Heart right ventricle (tissue), 16 donors: Measurements from ENCODE around the gene ZNF485. TPM values are rescaled to one million over a fixed set of nuclear protein-coding genes. Genes with fewer than 3 reads are reported as not detected.

Source experiments
- ATAC-seq, 8 donors: fragments of 200-7000 bp; cut with Tn5 transposase; one replicate each; pipeline ENCODE4 v1.9.1; 2020; ENCODE audit warnings: mild to moderate bottlenecking in 8 of 8, moderate library complexity in 8 of 8, moderate number of reproducible peaks in 1 of 8
- DNase-seq, 2 donors: peaks; one replicate each; pipeline ENCODE4 v3.0.0-alpha.2; 2020
- H3K27ac ChIP-seq, 10 donors: fragments of 200-600 bp; sonication (generic) in 2 of 10; one replicate each; pipeline versions ENCODE4 v1.5.0 to v1.8.0; 2020 to 2022; ENCODE audit warnings: mild to moderate bottlenecking in 3 of 10
- H3K27me3 ChIP-seq, 7 donors: fragments of 200-600 bp; one replicate each; pipeline ENCODE4 v1.8.0; 2021 to 2022; ENCODE audit warnings: mild to moderate bottlenecking in 2 of 7
- H3K36me3 ChIP-seq, 9 donors: fragments of 200-600 bp; sonication (generic) in 1 of 9; one replicate each; pipeline versions ENCODE4 v1.5.0 to v1.8.0; 2020 to 2022; ENCODE audit warnings: mild to moderate bottlenecking in 2 of 9
- H3K4me1 ChIP-seq, 9 donors: fragments of 200-600 bp; sonication (generic) in 1 of 9; one replicate each; pipeline versions ENCODE4 v1.5.0 to v1.8.0; 2020 to 2022; ENCODE audit warnings: mild to moderate bottlenecking in 4 of 9
- H3K4me3 ChIP-seq, 10 donors: fragments of 200-600 bp; sonication (generic) in 2 of 10; one replicate each; pipeline versions ENCODE4 v1.5.0 to v1.8.0; 2020 to 2022; ENCODE audit warnings: mild to moderate bottlenecking in 7 of 10, moderate library complexity in 2 of 10
- H3K9me3 ChIP-seq, 11 donors: fragments of 200-600 bp in 10 of 11; sonication (generic) in 2 of 11; one replicate each; pipeline versions ENCODE4 v1.5.0 to v1.8.0; 2013 to 2022; ENCODE audit warnings: mild to moderate bottlenecking in 2 of 11, control low read depth in 1 of 11, moderate library complexity in 1 of 11
- WGBS, 2 donors: extraction: QIAGEN DNeasy Blood & Tissue Kit; methylation state at CpG; one replicate each; pipeline ENCODE4 v1.1.7; 2013; ENCODE audit warnings: inconsistent platforms in 1 of 2; 5-methylcytosine and 5-hydroxymethylcytosine counted together
- intact Hi-C, 10 donors: fragments of 100-400 bp; cut with DNase I; formaldehyde crosslinking; loops; one replicate each; pipeline versions ENCODE4 v1.11.1 to v1.14.2; 2022
- polyA plus RNA-seq, 2 donors: library from polyadenylated mRNA; stranded (reverse); fragments of 200-250 nt; gene quantifications; one replicate each; pipeline ENCODE4 v1.2.3, GENCODE V29; 2013
- total RNA-seq, 10 donors: library from RNA; stranded (reverse); fragmentation: NEBNext Ultra II Directional in 3 of 10; extraction: Animal tissue kit (Norgen Biotek cat#: 25700) in 3 of 10; gene quantifications; one replicate each; pipeline versions ENCODE4 v1.2.1 to v1.2.4, GENCODE V29; 2021 to 2023
- TF ChIP-seq, protein P1 (sequence below), 9 donors: fragments of 200-600 bp; sonication (generic) in 2 of 9; IDR thresholded peaks; one replicate each; pipeline versions ENCODE4 v1.5.0 to v1.8.0; 2021 to 2022; ENCODE audit warnings: antibody characterized with exemption in 9 of 9, mild to moderate bottlenecking in 5 of 9, moderate library complexity in 1 of 9
- donor health status: Arrhythmogenic right ventricular cardiomyopathy.
- donor health status: ischemic (EF 13 %, LVEDD 7.1; RV severe dilation, severe dysfunction).
- donor health status: healthy with polysubstance abuse.
- donor health status: DM: no; HTN: yes; CAD: no.
- donor health status: DM: no; HTN: no; CAD: no.
- donor health status: ischemic (EF 25% LVEDD 6.9; RV normal size, moderate dysfunction).
- donor health status: ischemic (EF 25% LVEDD 5.7; RV mildly dilated, moderate dysfunction).
- donor health status: healthy.
- donor health status: DM: yes; HTN: yes; CAD: no.
- donor health status: Ischemic cardiomyopathy.
- donor health status: ischemic (EF 35%, LVEDD 5.7; RV mildly dilated, moderate dysfunction).
- donor health status: nonischemic (EF 11% LVEDD 7.7; RV severe dilation, severe dysfunction).
- donor health status: DM: yes; HTN: yes; CAD: no.
- donor health status: PGD.
- donor health status: ischemic (EF 29% LVEDD 5.4; RV normal size, mild dysfunction).
- donor health status: nonischemic (EF 23%, LVEDD 6.1; RV moderate dilation, normal function).

ZNF485 gene
- total and polyA plus RNA-seq, 12 donors = 0.81 to 2.3 (median 1.5) TPM

DNA sequence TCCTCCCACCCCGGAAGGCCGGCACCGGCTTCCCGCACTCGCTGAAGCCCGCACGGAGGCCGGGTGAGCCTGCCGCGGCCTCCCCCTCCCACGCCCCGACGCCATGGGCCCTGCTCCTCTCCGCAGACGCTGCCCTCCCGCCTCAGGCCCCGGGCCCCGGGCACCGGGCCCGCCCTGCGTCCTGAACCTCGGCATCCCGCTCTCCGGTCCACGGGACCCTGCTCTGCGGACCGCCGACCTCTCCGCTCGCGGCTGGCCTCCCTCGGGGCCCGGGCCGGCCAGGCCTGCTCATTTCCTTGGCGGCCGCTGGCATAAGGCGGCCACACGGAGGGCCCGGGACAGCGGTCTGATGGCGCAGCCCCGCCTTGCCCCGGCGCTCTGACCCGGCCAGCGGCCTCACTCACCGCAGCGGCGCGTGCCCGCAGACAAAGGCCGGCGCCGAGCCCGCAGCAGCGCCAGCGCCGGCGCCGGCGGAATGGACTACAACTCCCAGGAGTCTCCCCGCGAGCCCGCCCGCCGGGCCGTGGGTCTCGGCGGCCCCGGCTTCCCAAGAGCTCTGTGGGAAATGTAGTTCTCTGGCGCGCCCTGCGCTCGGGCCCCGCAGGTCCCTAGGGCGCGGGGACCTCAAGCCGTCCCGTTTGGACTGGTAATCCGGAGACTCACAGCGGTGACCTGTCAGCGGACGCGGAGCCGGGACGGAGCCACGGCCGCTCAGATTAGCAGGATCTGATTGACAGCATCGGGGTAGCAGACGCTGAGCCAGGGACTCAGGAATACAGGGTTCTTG is 42.4 kb downstream of the ZNF485 start, which contains the start of gene ZNF32:
ZNF32 (minus strand) TSS at position 484 of the 787 bp plus-strand sequence. CDS start 2,748 bp downstream, outside the sequence.
- ATAC-seq = peak; percentile 96 to 99 (median 98)
- DNase-seq = peak; percentile 87 to 89
- TF ChIP-seq, protein P1, sequence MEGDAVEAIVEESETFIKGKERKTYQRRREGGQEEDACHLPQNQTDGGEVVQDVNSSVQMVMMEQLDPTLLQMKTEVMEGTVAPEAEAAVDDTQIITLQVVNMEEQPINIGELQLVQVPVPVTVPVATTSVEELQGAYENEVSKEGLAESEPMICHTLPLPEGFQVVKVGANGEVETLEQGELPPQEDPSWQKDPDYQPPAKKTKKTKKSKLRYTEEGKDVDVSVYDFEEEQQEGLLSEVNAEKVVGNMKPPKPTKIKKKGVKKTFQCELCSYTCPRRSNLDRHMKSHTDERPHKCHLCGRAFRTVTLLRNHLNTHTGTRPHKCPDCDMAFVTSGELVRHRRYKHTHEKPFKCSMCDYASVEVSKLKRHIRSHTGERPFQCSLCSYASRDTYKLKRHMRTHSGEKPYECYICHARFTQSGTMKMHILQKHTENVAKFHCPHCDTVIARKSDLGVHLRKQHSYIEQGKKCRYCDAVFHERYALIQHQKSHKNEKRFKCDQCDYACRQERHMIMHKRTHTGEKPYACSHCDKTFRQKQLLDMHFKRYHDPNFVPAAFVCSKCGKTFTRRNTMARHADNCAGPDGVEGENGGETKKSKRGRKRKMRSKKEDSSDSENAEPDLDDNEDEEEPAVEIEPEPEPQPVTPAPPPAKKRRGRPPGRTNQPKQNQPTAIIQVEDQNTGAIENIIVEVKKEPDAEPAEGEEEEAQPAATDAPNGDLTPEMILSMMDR (IDR thresholded peaks at IDR 0.05) = peak in 1 of 9 donors; percentile 14
- intact Hi-C loops = loop anchor here in 1 of 10 donors (2.0 kb wide), 1 partner anchor 74 kb away; the partner anchor contains the start of gene ZNF239
- WGBS, 2 donors = 0 to 1% methylated on average over 83 to 90 of the region's 90 CpGs
- Histone ChIP-seq H3K27me3 (peaks cover 0 to 3% (median 0%) of the 10 kb centered on the region in 7 donors), H3K27ac (peak within 1 kb of the TSS; percentile 72 to 96 (median 90)), H3K36me3 (peaks cover 12 to 39% (median 26%) of the 10 kb centered on the region in 9 donors), H3K4me3 (peak within 1 kb of the TSS; percentile 53 to 98 (median 90)), H3K4me1 (peaks cover 0 to 18% (median 9%) of the 10 kb centered on the region in 9 donors), H3K9me3 (peaks cover 0 to 42% (median 24%) of the 10 kb centered on the region in 11 donors)

DNA sequence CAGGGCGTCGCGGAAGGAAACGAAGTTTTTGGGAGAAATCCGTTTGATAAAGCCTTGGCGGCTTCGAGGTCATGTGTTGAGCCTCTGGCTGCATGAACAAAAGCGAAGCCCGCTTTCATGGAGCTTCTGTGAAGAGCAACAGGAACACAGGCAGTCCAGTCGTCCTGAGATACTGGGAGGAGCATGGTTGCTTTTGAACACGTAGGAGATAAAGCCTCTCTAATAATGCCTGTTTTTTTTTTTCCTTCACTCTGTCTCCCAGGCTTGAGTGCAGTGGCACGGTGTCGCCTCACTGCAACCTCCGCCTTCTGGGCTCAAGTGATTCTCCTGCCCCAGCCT is 42.9 kb downstream of the ZNF485 start:
- 19 to 22% methylated on average over 14 of the region's 14 CpGs for whole genome bisulfite sequencing, 2 donors
- ATAC-seq (peak in 6 of 8 donors; percentile 2 to 68 (median 46)), DNase-seq (no peak)
- Histone ChIP-seq H3K27me3 (peaks cover 0 to 7% (median 0%) of the 10 kb centered on the region in 7 donors), H3K36me3 (peaks cover 12 to 33% (median 21%) of the 10 kb centered on the region in 9 donors), H3K9me3 (peaks cover 0 to 36% (median 18%) of the 10 kb centered on the region in 11 donors), H3K4me3 (peak overlapping the region; percentile 53 to 98 (median 90)), H3K27ac (peak overlapping the region; percentile 72 to 96 (median 90)), H3K4me1 (peaks cover 0 to 18% (median 9%) of the 10 kb centered on the region in 9 donors)
- TF ChIP-seq, protein P1 (IDR thresholded peaks at IDR 0.05) = no peak
- intact Hi-C loops = loop anchor here in 1 of 10 donors (2.0 kb wide), 1 partner anchor 74 kb away; the partner anchor contains the start of gene ZNF239

DNA sequence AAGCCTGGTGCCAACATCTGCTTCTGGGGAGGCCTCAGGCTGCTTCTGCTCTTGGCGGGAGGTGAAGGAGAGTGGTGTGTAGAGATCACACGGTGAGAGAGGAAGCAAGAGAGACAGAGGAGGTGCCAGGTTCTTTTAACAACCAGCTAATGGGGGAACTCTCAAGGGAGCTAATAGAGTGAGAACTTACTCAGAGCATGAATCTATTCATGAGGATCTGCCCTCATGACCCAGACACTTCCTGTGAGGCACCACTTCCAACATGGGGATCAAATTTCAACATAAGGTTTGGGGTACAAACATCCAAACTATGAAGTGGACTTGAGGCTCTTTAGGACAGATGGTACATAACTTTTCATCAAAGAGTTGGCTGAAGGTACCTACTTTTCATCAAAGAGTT is 47.5 kb downstream of the ZNF485 start:
- Histone ChIP-seq H3K27ac (no peak overlapping the region), H3K4me1 (peaks cover 0 to 10% (median 5%) of the 10 kb centered on the region in 9 donors), H3K9me3 (no peaks in the 10 kb centered on the region), H3K4me3 (no peak overlapping the region), H3K36me3 (no peaks in the 10 kb centered on the region), H3K27me3 (peaks cover 0 to 7% (median 0%) of the 10 kb centered on the region in 7 donors)
- WGBS, 2 donors = 54 to 64% methylated on average over 2 of the region's 2 CpGs
- no peak for DNase-seq
- intact Hi-C loops = no loop called here
- ATAC-seq = no peak
- TF ChIP-seq, protein P1 (IDR thresholded peaks at IDR 0.05) = no peak

DNA sequence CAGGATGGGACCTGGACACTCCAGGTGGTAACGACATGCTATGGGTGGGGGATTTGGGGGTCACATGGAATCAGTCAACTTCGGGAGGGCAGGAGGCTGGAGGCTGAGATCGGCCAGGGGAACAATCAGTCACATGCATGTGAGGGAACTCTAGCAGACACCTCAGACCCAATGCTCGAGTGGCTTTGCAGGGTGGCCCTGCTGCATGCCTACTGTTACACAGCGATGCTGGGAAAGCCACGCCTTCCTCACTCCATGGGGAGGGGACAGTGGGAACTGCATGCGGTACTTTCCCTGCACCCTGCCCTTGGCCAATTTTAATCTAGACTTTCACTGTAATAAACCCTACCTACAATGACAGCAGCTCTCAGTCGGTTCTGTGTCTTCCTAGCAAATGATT is 49.1 kb downstream of the ZNF485 start:
- Histone ChIP-seq H3K27ac (no peak overlapping the region), H3K4me1 (no peaks in the 10 kb centered on the region), H3K4me3 (no peak overlapping the region), H3K36me3 (no peaks in the 10 kb centered on the region), H3K27me3 (peaks cover 0 to 15% (median 6%) of the 10 kb centered on the region in 7 donors), H3K9me3 (no peaks in the 10 kb centered on the region)
- intact Hi-C loops = no loop called here
- DNase-seq (no peak), ATAC-seq (no peak)
- TF ChIP-seq, protein P1 (IDR thresholded peaks at IDR 0.05) = no peak
- 79 to 84% methylated on average over 8 of the region's 8 CpGs for WGBS, 2 donors
